Activated CD4-positive, alpha-beta T cell treated with anti-CD3 and anti-CD28 coated beads, Interleukin-2, amount 50 U/mL, for 48 hours (primary cell): ENCODE data around the gene MOSPD3.
"Not testable (repeated sequence)": the region's sequence is repeated elsewhere in the genome, so short reads cannot be mapped to it uniquely, and the experiment has no call there.

Experiments
- DNase-seq, 2 experiments: peaks; one replicate each; pipeline ENCODE4 v3.0.0-alpha.2; 2020

Gene MOSPD3, protein sequence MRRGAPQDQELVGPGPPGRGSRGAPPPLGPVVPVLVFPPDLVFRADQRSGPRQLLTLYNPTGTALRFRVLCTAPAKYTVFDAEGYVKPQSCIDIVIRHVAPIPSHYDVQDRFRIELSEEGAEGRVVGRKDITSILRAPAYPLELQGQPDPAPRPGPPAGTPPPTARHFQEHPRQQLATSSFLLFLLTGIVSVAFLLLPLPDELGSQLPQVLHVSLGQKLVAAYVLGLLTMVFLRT

DNA sequence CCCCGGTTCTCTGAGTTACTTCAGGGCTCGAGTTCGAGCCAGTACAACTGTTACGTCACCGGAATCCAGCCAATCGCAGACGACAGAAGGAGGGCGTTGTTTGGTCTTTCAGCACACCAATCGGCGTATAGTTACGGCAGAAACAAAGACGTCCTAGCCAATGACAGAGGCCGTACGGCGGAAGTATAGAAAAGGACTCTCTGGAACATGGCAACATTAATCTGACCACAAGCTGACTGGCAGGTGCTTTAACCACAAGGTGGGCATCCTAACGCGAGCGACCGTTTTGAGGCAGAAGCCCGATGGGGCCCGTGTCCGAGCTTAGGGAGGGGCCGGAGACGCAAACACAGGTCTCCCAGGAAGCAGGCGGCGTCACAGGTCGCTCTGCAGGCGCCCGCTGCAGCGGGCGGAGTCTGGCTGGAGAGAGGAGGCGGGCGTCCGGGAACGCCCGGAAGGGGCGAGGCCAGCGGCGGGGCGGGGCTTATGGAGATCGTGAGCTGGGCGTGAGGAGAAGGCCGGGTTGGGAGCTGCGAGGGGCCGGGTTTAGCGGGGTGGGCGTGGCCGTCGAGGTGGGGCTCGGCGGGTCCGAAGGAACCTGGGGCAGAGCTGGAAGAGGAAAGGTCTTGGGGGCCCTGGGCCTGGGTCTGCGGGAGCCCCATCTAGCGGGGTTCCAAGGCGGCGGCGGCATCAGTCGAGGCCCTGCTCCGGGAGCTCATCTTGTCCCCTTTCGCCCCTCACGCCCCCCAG is at the start of gene MOSPD3:
MOSPD3 (plus strand) TSS at position 558 of the 747 bp plus-strand sequence. CDS start 252 bp downstream, outside the sequence.
- peak; percentile 99 for DNase-seq

DNA sequence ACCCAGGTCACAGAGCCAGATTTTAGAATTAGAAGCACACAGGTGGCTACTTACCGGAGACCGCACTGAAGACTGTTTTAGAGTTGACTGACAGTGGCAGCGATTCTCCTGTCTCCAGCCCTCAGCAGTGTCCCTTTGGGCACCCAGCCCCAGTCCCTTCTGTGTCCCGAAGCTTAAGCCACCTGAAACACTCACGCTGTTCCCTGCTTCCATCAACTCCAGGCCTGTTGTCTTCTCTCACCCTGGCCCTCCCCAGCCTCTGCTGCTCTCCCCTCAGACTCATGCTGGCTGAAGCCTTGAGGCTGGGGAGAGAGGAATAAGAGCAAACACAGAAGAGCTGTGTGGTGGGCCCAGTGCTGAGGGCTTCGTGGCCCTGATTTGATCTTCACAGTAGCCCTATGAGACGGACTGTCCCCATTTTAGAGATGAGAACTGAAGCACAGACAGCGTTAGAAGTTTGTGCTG is 49.2 kb upstream of the MOSPD3 start:
- no peak for DNase-seq

DNA sequence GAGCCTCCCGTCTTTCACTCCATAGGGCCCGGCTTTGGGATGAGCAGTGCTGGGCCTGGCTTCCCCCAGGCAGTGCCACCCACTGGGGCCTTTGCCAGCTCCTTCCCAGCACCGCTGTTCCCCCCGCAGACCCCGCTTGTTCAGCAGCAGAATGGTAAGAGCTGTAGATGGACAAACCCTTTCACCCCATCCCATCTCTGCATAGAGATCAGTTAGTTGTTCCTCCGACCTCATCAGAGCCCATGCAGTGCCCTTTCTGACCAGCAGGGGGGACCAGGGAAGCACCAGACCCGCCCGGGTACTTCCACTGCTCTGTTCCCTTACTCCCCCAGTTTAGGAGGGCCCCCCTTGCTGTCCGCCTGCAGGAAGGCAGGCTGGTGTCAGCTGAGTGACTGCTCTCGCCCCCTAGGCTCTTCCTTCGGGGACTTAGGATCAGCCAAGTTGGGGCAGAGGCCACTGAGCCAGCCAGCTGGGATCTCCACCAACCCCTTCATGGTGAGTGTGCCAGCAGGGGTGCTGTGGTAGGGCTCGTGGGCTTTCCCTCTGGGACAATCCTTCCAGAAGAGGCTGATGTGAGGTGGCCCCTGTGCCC is 48.4 kb upstream of the MOSPD3 start:
- peak; percentile 89 to 92 for DNase-seq

DNA sequence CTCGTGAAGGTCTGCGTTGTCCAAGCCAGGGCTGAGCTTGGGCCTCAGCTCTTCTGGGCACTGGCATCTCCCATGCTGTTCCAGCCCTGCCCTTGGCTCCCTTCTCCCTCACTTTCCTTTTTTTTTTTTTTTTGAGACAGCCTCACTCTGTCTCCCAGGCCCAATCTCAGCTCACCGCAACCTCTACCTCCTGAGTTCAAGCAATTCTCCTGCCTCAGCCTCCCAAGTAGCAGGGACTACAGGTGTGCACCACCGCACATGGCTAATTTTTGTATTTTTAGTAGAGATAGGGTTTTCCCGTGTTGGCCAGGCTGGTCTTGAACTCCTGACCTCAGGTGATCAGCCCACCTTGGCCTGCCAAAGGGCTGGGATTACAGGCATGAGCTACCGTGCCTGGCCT is 47.9 kb upstream of the MOSPD3 start:
- not testable (repeated sequence) for DNase-seq

DNA sequence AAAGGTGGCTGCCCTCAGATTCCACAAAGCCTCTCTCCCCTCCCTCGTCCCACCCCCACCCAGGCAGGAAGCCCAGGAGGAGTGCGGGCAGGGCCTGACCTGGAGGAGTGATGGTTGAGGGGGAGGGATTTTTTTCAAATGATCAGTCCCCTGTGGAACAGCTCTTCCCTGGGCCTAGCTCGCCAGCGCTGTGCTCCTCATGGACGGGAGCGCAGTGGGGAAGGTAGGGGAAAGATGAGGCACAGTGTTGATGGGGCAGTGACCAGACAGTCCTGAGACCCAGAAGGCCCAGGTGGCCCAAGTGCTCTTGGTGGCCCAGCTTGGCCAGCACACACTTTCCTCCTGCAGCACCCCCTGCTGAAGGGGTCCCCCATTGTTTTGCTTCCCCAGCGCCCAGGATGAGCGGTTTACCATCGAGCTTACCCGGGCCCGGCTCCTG is 47.2 kb upstream of the MOSPD3 start:
- DNase-seq, result no peak

DNA sequence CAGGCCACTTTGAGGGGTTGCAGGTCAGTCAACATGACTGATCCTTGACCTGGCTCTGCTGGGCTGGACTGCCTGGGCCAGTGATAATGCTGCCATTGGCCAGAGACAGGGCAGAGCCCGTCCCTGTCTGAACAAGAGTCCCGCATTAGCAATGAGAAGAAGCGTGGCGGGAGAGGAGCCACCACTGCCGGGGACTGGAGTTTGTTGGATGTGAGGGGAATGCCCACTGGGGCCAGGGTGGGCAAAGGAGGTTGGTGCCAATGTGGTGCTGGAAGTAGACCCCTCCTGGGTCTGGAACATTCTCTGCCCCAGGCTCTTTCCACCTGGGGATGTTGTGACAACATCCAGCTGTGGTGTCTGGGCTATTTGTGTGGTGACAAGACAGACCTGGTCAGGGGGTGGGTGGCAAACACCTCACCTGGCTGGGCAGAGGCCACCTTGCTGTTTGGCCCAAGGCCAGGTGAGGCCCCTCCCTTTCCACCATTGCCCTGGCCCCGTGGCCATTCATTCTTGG is 46.3 kb upstream of the MOSPD3 start:
- no peak for DNase-seq

DNA sequence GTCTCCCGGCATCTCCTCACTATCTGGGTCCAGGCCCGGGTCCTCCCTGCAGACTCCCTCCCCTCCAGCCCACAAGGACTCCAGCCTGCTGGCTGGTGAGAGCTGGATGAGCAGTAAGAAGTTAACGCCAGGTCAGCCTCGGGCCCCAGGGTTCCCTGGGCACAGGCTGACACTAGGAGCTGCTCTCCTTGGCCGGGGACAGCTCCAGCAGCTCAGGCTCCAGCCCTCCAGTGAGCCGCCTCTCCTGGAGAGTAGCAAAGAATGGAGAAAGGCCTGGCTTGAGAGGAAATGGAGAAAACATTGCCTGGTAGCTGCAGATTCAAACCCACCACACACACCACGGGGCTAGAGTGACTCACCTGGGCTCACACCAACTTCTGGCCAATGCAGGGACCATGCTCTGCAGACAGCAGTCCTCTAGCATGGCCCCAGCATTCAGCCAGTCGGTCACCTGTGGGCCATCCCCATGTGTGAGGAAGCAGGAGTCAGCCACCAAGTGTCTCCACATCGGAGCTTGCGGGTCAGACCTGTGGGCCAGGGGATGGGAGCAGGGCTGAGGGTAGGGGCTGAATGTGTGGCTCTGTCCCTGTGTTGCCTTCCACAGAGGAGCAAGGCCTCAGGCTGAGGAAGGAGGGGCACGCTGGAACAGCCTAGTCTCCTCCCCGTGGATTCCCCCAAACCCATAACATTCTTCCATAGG is 45.2 kb upstream of the MOSPD3 start:
- DNase-seq, result no peak

DNA sequence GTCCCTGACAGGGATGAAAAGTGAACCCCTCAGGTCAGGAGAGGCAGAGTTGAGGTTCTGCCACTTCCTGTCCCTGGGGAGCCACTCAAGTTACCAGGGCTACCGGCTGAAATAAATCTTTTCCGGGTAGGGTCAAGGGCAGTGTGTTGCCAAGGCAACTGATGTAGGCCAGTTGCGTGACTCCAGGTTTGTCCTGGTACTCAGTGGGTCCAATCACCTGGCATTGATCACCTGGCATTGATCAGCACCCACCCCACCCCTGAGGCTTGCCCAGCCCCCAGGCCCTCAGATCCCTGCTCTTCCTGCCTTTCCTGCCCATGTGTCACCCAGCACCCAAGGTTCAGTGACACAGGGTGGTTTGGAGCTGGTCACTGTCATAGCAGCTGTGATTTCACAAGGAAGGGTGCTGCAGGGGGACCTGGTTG is 44.6 kb upstream of the MOSPD3 start:
- no peak for DNase-seq

DNA sequence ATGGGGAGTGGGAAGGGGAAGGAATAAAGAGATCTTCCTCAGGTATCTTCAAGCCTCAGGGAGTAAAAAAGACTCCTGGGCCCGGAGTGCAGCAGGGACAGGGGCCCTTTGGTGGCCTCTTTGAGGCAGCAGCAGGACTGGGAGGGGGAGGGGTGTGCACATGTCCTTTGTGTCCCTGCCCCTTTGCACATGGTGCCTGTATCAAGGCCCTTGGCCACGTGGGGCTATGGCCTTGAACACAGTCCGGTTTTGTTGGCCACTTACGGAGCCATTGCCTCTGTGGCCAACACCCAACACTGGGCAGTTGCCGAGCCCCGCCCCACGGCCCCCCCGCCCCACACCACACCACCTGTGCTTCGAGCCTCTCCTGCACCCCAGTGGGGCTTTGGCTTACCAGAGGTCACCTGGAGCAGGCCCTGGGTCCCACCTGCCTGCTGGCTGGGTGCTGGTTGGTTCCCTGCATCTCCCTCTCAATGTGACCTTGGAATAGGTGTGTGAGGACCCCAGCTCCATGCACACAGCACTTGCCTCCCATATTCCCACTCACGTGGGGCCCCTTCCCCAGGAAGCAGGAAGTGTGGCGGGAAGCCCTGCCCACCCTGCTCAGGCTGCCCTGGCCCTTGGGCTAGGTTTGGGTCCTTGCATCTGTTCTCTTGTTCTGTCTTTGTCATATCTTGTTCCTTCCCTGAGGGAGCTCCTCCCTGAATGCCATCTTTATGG is 44.0 kb upstream of the MOSPD3 start:
- DNase-seq, result no peak

DNA sequence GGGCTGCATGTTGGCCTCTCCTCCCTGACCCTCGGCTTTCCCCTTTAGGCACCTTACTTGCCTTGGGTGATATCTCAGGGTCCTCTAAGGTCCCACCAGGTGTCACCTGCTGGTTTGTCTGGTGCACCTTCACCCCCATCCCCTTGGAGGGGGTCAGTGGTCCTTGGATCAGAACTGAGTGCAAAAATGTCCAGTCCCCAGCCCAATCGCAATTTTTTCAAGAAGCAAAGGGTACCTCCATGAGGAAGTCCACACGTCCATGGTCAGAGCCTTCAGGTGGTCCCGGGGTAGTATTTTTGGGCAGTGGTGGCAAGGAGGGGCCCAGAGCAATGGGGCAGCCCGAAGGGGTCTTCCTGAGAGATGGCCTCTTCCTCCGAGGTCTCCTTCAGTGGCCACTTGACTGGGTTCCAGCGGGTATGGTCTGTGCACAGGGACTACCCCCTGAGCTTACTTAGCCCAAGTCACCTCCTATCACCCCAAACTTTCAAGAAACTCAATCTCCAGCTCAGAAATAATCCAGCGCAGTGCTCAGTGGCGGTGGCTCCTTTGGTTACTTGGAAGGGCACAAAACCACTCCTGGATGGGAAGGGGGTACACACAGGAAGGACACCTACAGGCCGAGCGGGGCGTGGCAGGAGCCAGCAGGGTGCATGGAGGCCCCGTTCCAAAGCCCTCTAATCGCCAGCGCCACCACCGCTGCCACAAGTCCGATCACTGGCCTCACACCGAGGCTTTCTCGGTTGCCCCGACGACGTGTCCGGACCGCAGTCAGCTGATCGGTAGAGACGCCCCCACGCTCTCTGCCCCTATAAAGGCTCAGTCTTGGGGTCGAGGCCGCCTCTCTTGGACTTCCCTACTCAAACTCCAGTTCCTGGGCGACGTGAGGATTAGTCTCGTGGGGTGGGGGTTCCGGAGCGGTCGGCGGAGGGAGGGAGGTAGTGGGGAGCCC is 43.2 kb upstream of the MOSPD3 start:
- DNase-seq, result peak; percentile 62 to 70

DNA sequence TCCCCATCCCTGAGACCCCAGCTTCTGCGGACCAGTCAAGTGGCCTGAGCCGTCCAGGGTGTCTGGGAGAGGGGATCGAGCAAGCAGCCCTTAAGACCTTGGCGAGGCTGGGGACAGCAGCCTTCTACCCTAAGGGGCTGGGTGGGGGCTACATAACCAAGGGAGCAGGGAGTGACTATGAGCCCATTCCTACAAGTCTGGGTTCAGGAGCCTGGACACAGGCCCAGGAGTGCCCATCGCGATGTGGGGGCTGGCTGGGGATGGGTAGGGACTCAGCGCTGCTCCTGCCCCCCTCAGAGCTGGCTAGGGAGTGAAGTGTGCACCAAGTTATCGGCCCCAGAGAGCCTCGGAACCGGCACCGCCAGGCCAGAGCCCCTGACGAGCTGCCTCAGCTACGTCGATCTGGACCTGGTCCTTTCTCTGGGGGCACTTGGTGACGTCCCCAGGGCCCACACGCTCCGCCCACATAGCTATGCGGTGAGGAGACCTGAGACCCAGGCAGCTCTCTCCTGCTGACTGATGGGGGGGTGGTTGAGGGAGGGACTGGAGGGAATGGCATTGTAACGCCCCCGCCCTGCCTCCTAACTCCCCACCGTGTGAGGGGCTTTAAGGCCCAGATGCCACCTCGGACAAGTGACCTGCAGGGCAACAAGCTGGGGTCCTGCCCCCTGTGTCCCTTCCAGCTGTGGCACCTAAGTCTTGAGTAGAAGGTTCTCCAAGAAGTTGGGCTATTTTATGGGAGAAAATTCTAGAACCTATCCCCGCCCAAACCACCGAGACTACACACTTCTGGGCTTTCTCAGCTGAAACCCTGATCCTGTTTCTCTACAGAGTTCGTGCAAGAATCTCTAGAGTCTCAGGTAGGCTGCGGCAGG is 41.1 kb upstream of the MOSPD3 start:
- no peak for DNase-seq

DNA sequence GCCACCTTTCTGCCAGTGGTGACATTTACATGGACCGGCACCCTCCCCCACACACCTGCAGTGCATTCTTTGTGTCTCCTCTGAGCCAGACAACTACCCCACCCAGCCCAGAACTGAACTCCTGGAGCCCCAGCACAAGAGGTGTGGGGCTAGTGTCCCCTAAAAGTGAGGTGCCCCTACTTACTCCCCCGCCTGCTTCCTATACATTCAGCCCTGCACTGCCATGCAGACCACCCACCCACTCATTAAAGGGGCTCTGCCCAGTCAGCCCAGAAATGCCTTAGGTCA is 40.6 kb upstream of the MOSPD3 start:
- no peak for DNase-seq

DNA sequence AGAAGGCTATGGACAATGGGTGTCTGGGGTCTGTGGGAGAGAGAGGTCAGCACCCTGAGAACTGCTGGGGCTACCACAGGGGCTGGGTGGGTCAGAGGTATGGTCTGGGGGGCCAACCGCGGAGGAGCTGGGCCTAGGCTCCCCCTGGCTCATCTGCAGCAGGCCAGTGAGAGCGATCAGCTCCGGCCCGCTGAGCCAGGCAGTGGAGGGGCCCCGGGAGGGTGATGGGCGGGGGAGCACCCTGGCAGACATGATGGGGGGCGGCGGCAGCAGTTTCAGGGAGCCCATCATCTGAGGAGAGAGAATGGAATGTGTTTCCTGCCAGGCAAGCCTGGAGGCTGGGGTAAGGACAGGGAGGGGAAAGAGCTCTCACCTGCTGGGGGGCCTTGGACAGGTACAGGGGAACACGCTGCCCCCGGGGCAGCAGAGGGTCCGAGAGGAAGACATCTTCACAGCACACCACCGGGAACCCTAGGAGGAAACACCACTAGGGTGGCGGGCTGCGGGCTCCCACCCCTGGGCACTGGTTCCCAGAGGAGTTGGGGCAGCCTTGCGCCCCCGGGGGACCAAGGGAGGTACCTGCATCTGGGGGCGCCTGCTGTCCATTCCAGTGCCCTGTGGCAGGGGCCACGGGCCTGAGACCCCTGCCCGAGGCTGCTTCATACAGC is 39.9 kb upstream of the MOSPD3 start:
- no peak for DNase-seq

DNA sequence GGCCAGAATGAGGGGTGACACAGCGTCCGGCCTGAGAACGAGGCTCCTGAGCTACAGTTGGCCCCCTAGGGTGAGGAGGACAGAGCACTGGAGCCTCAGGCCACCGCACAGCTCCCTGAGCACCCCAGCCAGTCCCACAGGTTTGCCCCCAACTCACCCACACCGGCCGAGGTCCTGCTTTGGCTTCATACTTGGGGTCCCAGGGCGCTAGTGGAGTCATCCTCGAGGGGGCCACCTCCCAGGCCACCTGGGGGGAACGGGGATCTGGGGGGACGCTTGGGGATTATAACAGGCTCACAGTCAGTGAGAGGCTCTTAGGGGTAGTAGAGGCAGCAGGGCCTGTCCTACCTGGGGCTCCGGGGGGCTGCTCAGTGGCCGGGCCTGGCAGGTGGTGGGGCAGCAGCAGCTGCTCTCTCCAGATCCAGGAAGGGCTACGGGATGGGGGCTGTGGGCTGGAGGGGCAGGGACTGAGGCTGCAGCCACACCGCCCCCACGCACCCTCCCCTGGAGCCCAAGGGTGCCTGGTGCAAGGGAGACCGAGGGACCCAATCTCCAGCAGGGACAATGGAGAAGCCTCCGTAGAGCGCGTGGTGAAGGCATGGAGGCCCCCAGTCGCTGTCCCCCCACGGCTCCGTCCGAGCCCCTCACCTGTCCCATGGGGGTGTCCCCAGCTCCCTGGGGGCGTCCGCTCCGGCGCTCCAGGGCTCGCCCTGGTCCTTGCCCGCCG is 39.2 kb upstream of the MOSPD3 start:
- no peak for DNase-seq

DNA sequence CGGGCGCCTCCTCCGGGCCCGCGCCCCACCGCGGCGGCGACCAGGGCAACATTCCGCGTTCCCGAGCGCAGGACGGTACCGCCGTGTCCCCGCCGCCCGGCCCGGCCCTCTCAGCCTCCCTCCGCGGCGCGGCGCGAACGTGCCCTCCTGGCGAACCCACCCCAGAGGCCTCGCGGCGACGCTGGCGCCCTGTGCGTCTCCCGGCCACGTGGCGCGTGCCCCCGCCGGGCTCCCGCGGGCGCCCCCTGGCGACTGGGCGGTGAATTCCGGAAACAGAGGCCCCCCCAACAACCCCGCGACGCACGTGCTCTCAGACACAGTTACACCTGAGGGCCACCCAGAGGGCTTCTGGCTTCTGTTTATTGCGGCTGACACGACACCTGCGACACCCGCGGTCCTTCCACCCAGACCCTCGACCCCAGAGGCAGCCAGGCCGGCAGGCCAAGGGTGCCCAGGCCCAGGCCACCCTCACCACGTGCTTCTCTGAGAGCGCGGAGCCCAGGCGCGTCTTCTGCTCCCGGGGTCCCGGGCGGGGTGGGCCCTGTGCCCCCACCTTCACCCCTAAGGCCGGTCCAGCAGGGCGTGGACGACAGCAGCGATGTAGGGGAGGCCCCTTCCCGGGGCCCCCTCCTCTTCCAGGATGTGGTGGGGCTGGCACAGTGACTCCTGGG is 38.5 kb upstream of the MOSPD3 start, which contains the start of gene SAP25:
SAP25 (minus strand) TSS at position 210 of the 671 bp plus-strand sequence; CDS start at position 52, 158 bp downstream.
- DNase-seq, result no peak

DNA sequence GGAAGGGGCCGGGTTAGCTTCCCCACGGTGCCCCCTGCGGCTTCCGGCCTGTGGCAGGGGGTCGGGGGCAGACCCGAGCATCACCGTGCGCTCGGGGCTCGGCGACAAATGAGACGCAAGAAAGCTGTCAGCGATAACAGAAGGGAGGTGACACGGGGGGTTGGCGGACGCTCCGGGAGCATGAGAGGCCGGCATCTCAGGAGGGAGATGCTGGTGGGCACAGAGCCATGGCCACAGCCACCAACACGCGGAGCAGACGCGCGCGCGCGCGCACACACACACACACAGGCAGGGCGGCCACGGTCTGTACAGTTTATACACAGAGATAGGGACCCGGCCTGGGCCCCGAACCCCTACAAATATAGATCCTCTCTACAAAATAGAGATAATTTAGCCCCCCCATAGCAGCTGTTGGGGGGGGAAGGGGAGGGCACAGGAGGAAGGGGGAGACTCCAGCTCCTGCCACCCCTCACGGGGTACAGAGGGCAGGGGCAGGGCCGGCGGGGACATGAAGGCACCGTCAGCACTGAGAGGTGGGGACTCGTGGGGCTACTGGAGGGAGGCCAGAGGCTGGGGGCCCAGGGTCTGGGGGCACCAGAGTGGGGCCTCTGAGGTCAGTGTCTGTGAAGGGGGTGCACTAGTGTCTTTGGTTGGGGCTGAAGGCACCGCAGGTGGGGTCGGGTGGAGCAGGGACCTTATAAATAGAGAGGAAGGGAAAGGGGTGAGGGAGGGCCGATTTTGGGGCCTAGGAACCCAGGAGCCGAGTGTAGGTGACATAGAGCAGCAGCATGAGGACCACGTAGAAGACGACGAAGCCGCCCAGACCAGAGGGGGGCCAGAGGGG is 37.8 kb upstream of the MOSPD3 start:
- no peak for DNase-seq

DNA sequence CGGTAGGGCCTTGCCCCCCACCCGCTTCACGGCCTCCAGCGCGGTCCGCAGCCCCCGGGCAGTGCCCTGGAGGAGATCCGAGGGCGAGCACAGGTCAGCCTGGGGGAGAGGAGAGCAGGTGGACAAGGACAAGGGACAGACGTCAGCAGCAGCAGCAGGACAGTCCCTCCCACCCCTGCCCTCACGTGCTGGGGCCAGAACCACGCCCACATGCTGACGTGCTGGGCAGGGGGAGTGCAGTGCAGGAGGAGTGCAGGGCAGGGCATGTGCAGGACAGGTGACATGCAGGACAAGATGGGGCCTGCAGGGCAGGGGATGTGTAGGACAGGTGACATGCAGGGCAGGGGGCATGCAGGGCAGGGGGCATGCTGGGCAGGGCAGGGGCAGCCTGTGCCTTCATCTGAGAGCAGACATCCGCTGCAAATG is 37.1 kb upstream of the MOSPD3 start:
- no peak for DNase-seq
